ENCODE results near the gene GLG1.

DNA sequence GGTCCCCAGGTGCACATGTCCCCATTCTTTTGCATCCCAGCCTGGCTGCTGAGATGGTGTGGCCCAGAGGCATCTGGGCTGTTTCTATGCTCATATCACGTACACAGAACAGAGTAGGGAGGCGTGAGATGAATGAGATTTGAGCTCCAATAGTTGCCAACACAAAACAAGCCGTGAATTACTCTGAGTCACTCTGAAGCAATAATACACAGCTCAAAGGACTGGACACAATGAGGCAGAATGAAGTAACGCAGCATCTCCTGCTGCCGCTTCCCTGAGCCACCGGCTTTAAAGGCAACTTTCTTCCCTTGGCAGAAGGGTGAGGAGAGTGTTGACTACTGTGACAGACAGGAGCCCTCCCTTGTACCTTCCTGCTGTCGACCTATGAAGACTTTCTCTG is 151.7 kb downstream of the GLG1 start:
- TF ChIP-seq CTCF (IDR thresholded peaks at IDR 0.05; ENCODE audit: low read depth, low read length), result no peak
- no peak for TF ChIP-seq MYC (IDR thresholded peaks at IDR 0.05; ENCODE audit: low read depth, low read length)
- TF ChIP-seq, protein P1, sequence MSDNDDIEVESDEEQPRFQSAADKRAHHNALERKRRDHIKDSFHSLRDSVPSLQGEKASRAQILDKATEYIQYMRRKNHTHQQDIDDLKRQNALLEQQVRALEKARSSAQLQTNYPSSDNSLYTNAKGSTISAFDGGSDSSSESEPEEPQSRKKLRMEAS (IDR thresholded peaks at IDR 0.05; ENCODE audit: low read depth, low read length), result no peak

Data from NB4 (cell line).